Skin epidermis (tissue), 12 donors: ENCODE data around the gene OLFM3.

ENCODE experiments used
- H3K27ac ChIP-seq, 21 experiments: fragments of 200-600 bp; sonication (generic) in 11 of 21; one replicate each; pipeline ENCODE4 v1.5.0; 2020; ENCODE audit warnings: mild to moderate bottlenecking in 3 of 21, inconsistent platforms in 2 of 21, moderate library complexity in 2 of 21
- H3K4me3 ChIP-seq, 7 experiments: fragments of 200-600 bp; sonication (generic) in 2 of 7; one replicate each; pipeline ENCODE4 v1.5.0; 2020; ENCODE audit warnings: inconsistent platforms in 2 of 7, mild to moderate bottlenecking in 2 of 7, moderate library complexity in 1 of 7

Gene OLFM3

DNA sequence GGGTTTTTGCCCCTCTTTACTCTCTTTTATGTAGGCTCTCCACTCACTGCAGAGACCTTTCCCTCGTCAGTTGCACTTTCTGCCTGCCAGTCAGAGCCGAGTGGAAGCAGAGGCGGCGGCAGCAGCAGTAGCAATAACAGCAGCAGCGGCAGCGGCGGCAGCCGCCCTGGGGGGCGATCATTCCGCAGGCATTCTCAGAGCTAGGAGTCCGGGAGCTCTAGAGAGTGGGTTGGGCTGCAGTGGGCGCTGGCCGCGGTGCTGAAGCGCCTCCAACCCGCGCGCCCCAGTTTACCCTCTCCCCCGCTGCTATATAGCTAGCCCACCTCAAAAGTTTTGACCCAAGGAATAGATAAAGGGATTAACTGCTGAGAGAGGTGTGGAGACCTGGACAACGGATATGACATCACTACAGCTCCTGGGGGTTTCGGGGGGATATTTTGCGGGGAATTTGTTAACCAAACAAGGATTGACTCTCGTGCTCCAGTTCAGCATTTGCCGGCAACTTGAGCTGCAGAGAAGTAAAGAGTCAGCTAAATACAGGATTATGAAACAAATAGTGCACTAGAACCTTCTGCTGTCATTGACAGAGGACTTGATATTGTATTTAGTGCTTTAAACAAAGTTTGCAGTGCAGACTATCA is at the start of gene OLFM3:
Gene OLFM3, minus strand, starts transcription at position 102 of the 641 bp plus-strand sequence.
- H3K4me3 ChIP-seq: no peak within 1 kb of the TSS
- no peak within 1 kb of the TSS for H3K27ac ChIP-seq

DNA sequence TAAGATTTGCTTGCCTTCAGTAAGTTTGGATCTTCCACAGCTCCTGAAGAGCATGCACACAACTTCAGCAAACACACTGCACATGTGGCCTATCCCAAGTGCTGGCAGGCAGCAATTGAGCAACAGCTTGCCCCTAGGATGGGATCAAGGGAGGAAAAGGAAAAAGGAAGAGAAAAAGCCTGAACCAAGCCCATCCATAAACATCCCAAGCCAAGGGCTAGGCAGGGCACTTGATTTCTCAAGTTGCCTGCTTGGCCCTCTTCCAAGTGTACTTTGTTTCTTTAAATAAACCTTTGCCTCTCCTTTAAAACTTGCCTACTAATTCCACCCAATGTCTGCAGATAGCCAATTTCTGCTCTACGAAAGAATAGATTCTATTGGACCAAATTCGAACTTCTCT is 49.0 kb upstream of the OLFM3 start:
- Histone ChIP-seq H3K27ac (no peak overlapping the region), H3K4me3 (no peak overlapping the region)

DNA sequence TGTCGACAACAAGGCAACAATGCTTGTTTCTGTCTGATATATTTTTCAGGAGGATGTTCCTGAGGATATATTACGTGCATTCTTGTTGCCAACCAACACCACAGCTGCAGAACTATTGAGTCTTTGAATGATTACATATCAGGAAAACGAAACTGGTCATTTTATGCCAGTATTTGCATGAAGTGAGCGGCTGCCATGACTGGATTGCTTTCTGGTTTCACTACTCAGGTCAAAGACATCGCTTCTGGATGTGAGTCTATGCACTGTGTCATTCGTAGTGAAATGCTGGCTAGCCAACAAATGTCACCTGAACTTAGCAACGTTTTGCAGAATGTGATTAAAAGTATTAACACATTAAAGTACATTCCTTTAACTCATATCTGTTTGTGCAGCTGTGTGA is 35.8 kb upstream of the OLFM3 start:
- Histone ChIP-seq H3K27ac (no peak overlapping the region), H3K4me3 (no peak overlapping the region)

DNA sequence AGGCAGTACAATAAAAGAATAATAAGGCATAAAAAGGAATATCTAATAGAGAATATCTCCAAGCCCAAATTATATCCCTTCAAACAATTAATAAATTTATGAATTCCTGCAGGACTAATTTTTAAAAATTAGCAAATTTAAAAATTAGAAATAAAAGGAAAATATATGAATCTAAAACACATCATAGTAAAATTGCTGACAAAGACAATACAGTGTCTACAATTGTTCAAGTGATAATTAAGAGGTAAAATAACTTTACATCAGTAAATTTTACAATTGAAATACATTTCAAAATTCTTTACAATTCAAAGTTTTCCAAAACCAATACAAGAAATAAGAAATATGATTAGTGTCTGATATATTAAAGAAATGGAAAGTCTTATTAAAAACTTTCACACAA is 22.8 kb upstream of the OLFM3 start:
- Histone ChIP-seq H3K4me3 (no peak overlapping the region), H3K27ac (no peak overlapping the region)

DNA sequence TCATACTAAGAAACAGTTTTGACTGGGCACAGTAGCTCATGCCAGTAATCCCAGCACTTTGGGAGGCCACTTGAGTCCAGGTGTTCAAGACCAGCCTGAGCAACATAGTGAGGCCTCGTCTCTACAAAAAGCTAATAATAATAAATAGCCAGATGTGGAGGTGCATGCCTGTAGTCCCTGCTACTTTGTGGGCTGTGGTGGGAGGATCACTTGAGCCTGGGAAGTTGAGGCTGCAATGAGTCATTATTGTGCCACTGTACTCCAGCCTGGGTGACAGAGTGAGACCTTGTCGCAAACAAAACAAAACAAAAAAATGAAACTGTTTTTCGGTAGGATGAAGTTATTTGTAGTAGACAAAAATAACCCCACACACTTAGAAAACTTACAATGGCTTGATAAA is 19.0 kb upstream of the OLFM3 start:
- Histone ChIP-seq H3K27ac (no peak overlapping the region), H3K4me3 (no peak overlapping the region)

DNA sequence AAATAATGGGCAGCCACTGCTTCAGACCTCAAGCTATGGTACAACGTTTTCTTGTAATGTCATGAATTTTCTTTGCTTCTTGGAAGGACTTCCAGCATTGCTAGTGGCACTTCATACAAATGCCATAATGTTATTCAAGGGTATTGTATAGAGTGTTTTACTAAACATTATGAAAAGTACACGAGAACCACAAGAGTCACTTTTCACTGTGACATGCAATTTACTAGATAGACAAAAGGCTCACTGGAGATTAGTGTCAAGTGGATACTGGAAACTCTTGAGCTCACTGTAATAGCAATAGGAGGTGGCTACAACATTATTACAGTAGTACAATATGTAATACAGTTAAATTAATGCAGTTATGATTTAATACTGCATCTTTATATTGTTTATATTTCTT is 5.3 kb upstream of the OLFM3 start:
- H3K4me3 ChIP-seq: no peak overlapping the region

DNA sequence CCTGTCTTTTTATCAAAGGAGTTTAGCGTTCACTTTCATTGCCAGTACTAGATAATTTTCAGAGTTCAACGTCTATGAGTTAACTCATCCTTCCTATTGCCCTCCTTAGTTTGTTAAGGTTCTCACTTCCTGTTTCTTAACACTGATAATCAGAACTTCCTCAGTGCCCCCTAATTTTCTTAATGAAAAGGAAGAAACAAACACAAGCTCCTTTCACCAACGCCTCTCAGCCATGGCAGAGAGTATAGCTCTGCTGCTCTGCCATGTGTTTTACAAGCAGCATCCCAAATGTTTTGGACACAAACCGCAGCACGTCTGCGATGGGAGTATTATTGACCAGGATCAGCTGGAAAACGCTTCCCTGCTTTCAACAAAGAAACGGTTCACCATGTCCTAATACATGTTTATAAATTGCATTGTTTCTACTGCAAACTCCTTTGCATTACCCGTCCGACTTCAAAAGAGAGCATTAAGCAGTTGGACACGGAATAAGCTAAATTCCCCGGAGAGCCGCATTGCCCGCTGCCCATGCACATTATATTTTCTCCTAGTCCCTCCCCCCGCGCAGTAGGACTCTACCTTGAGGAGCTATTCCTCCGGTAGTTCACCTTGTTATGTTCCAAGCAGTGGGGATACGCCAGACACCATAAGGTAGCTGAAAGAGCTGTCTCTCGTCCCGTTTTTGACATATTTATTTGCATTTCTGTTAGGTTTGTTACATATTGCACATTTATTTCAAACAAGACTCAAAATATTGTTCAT is 561 bp downstream of the OLFM3 start:
- no peak overlapping the region for H3K4me3 ChIP-seq

More for the DNA sequence above, 5.3 kb upstream of the OLFM3 start:
- no peak overlapping the region for H3K27ac ChIP-seq

DNA sequence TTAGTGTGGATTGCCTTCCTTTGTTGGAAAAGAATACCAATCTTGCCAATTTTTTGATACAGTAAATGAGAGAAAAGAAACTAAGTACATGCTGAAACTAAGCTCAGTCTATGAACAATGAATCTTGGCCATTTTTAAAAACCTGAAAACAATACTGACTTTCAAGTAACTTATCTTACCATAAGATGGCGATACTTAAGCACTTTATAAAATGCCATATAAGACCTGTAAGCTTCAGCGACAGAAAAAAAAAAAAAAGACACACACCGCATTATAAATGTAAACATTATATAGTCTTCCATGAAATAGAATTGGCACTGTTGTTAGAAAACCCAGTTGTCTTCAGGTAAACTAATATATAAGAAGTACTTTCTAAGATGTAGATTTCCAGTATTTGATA is 3.0 kb downstream of the OLFM3 start:
- no peak overlapping the region for H3K4me3 ChIP-seq
- no peak overlapping the region for H3K27ac ChIP-seq

More for the DNA sequence above, 561 bp downstream of the OLFM3 start:
- H3K27ac ChIP-seq: no peak overlapping the region

DNA sequence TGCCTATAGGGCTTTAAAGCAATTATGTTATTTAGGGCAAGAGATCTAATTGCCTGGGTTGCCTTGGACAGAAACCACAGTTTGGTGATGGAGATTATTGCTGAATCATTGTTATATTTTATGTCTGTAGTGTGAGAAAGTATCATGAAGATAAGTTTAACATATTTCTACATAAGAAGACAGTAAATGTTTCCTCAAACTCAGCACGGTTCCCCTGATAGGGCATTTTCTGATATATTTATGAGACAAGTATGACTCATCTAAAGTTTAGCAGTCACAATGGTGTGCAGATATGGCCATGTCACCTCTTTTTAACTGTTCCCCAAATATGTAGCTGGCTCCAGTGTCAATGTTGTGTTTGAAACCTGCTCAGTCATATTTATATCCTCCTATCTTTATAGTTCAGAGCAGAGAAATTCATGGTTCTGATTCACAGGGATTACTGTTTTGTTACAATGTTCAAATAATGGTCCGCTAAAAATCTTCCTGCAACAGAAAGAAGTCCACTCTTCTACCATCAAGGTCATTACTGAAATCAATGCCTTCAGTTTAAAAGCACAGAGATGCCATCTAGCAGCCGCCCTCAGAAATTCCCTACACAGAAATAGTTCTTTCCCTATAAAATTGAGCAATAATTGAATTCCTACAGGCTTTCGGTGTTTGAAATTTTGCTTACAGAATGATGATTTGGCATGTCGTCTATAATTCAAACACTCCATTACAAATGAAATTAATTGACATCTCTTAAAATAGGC is 3.7 kb downstream of the OLFM3 start:
- H3K27ac ChIP-seq: no peak overlapping the region
- H3K4me3 ChIP-seq: no peak overlapping the region

DNA sequence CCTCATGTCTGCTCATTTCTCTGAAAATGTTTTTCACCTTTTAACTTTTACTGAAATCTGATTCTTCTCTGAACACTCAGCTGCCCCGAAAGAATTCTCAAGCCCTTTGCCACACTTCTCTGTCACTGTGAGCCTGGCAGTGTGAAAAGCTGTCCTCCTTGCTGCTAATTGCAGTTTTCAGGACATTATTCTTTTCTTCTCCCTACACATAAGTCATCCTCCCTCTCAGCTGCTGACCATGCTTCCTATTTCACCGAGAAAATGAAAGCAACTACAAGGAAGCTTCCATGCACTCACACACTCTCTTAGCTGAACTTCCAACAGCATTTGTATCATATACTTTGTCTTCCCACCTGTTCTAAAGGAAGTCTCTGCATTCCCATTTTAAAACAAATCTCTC is 15.8 kb downstream of the OLFM3 start:
- no peak overlapping the region for H3K27ac ChIP-seq
- H3K4me3 ChIP-seq: no peak overlapping the region

DNA sequence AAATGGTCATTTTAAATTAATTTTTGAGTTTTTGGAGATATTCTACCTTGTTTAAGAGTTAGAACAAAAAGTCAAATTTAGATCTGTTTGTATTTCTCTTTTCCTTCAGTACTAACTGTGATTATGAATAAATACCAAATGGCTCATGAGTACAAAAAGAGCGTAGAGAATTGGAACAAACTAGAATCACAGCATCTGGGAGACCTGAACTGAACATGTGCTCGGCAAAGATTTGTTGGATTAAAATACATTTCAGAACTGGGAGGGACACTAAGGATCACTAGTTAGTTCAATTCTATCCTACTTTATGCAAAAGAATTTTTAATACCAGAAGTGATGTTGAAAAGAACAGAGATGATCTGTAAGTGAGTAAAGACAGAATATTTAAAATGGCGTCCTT is 19.5 kb downstream of the OLFM3 start:
- H3K27ac ChIP-seq: no peak overlapping the region
- H3K4me3 ChIP-seq: no peak overlapping the region

DNA sequence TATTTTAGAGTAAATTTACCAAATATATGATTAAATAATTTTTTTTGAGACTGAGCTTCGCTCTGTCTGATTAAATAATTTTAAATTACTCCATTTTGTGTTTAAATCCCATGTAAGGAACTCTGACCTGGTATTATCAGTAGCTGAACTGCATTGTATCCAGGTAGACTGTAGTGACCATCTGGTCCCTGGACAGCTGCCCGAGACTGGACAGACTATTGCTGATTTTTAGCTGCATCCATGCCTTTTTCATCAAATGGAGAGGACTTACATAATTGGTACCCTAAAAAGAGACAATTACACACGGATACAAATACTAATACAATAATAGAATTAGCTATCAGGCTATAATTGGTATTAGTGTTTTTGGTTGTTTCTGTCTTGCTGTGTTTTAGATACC is 20.6 kb downstream of the OLFM3 start:
- H3K4me3 ChIP-seq: no peak overlapping the region

DNA sequence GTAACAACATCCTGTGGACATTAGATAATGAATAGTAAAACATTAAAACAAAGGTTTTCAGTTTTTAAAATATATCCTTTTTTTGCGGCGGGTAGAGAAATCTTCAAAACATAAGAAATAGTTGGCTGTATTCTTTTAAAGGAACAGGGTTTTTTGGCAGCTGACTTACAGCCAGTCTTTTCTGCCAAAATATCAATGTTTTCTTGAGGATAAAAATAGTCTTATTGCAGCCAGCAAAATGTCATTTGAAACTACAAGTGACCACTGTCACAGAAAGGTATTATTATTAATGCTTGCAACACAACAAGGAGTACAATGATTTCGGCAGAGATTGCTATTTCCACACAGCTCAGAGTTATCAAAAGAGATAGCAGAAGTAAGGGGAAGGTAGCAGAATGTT is 21.4 kb downstream of the OLFM3 start:
- Histone ChIP-seq H3K27ac (no peak overlapping the region), H3K4me3 (no peak overlapping the region)

More for the DNA sequence above, 20.6 kb downstream of the OLFM3 start:
- no peak overlapping the region for H3K27ac ChIP-seq

DNA sequence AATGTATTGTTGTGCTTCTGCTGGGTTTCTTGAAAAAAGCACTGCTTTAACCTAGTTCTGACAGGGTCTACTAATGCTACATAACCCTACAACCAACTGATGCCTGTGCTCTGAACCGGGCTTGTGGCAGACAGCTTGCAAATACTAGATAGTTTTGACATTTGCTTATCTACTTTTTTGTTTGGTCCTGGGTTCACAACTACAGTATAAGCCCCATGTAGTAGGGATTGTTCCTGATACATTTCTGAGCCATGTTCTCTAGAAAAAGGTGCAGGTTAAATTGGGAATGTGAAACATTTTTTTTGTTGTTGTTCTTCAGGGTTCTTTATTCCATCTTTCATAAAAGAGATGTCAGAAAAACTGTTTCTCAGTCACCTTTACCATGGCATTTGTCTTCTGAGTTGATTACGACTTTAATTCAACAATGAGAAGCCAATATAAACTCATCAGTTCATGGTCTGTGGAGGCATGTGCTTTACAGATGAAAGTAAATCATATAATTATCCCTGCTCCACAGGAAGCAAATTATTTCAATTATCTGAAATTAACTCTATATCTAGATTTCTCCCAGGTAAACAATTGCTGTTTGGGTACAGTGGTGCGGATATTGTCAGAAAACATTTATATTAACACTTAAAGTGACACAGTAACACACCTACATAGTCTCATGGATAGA is 22.0 kb downstream of the OLFM3 start:
- Histone ChIP-seq H3K27ac (no peak overlapping the region), H3K4me3 (no peak overlapping the region)

DNA sequence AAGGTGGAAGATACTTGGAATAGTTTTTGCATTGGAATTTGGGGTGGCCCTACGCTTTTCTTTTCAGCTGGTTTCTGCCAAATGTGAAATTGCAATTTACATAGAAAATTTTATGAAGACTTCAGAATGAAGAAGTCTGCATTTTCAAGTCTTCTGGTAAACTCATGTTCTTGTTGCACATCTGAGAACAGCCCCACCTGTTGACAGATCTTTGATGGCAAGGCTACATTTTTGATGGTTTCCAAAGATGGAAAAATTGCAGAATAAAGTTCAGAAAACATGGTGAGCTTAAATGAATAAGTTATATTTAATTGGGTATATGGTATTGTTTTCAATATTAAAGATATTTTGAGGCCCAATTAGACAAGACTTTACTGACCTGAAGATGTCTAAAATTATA is 25.4 kb downstream of the OLFM3 start:
- Histone ChIP-seq H3K4me3 (no peak overlapping the region), H3K27ac (no peak overlapping the region)

DNA sequence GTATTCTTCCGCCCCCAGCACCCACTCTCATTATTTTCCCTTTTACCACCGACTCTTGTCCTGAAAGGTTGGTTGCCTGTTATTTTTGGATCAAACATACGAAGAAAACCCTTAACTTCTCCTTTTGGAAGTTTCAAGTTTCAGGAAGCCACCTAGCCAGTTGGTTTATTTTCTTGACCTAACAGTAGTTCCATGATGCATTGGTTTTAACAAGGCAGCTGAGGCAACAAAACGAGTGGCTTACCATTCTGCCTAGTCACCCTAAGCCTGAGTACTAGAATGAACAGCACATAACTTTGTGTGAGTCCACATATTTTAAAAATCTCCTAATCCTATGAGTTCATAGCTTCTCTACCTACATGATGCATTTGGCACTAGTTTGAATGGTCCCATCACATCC is 28.9 kb downstream of the OLFM3 start:
- no peak overlapping the region for H3K4me3 ChIP-seq
- H3K27ac ChIP-seq: no peak overlapping the region

DNA sequence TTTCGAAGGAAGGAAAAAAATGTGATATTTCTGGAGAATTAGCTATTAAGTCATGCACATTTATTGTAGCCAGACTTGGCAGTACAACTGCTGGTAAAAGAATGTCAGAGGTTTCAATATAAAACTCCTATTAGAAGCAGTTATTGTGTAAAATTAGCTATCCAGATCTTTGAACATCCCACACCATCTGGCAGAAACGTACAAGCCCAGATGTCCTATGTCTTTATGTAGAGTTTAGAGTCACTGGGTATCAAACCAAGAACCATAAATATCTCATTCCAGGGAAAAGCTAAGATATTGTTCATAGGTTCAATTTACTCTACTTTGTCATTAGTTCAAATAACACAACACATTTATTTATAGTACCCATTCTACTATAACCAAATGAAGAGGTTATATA is 31.4 kb downstream of the OLFM3 start:
- Histone ChIP-seq H3K27ac (no peak overlapping the region), H3K4me3 (no peak overlapping the region)

DNA sequence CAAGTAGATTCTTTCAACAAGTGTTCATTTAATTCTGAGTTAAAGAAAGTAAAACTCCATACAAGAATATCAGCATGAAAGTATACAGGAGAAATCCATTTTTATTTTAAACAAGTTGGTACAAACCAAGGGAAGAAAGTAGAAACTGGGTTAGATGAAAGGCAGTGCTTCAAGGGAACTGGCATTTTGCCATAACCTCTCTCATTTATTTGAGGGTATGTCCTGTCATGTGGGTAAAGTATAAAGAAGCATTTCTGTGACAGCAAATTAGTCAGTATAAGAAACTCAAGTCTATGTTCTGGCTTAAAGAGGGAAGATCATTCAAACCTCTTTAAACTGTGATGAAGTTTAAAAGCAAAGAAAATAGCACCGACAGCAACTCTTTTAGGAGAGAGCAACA is 32.0 kb downstream of the OLFM3 start:
- Histone ChIP-seq H3K27ac (no peak overlapping the region), H3K4me3 (no peak overlapping the region)

DNA sequence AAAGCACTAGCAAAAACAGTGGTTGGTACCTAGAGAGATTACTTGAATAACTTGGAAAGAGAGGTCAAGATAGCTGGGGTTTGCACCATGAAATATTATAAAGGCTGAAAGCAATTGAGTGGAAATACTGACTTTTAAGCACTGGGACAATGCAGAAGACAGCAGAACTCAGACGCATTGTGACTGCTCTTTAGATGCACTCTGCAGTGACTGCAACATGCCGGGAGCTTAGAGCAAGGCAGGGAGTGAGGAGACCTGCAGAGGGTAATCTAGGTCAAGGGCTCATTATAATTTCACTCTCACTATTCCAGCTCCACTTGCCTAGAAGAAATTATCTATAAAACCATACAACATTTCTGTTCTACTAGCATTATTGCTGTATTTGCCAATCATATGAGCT is 36.6 kb downstream of the OLFM3 start:
- Histone ChIP-seq H3K4me3 (no peak overlapping the region), H3K27ac (no peak overlapping the region)

DNA sequence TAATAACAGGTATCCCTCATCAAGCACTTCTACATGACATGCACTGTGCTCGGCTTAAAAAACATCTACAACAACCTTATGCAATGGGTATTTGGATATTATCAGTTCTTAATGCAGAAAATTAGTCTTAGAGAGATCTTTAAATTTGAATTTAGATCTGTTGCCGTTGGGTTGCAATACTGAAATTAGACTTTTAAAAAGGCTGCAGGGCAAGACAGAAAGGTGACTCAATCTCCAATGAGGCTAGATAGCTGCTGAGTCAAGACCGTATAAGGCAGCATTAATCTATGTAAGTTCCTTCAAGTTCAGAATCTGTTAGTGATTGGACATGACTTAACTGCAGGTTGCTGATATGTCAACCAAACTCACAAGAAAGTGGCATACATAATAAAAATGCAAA is 37.3 kb downstream of the OLFM3 start:
- Histone ChIP-seq H3K27ac (no peak overlapping the region), H3K4me3 (no peak overlapping the region)
